ENCODE measurements around the gene OAT. TPM values are rescaled to one million over a fixed set of nuclear protein-coding genes. Genes with fewer than 3 reads are reported as not detected.

OAT gene
- total RNA-seq, 1 experiment from 2014 or later, result 25.2 TPM

GRCh38 chr10:124351481-124352220 is 67.1 kb downstream of the OAT start:
- TF ChIP-seq EZH2 (IDR thresholded peaks at IDR 0.05; ENCODE audit: borderline replicate concordance, low read depth, low read length, poor library complexity, severe bottlenecking) (no peak), CTCF (conservative IDR thresholded peaks at IDR 0.05; ENCODE audit: low read depth, low read length) (no peak)
- POLR2A ChIA-PET (ENCODE audit: low non-redundant PET), result no interaction called here
- no peak for DNase-seq (ENCODE audit: low spot score)

GRCh38 chr10:124350806-124351205 is 67.9 kb downstream of the OAT start:
- H3K27me3 ChIP-seq (replicated peaks; ENCODE audit: insufficient read depth, low read depth, low read length, poor library complexity), result no peaks in the 10 kb centered on the region
- intact Hi-C loops (cut with micrococcal nuclease; ENCODE audit: unreplicated experiment), result no loop called here
- no peak for DNase-seq (ENCODE audit: low spot score)
- no peaks in the 10 kb centered on the region for H3K9me3 ChIP-seq (ENCODE audit: low read depth, low read length, poor library complexity, severe bottlenecking)
- TF ChIP-seq EZH2 (IDR thresholded peaks at IDR 0.05; ENCODE audit: borderline replicate concordance, low read depth, low read length, poor library complexity, severe bottlenecking), result no peak
- TF ChIP-seq CTCF (conservative IDR thresholded peaks at IDR 0.05; ENCODE audit: low read depth, low read length), result no peak
- POLR2A ChIA-PET (ENCODE audit: low non-redundant PET), result no interaction called here
- H3K4me3 ChIP-seq (ENCODE audit: low read depth, low read length, poor library complexity, severe bottlenecking), result no peak overlapping the region
- peaks cover 18% of the 10 kb centered on the region for H3K4me1 ChIP-seq (ENCODE audit: insufficient read depth, low read length, poor library complexity, severe bottlenecking)
- BruUV-seq (replicated peaks), result no TSS peak
- H3K27ac ChIP-seq (ENCODE audit: low read depth, low read length, poor library complexity, severe bottlenecking), result no peak overlapping the region
- H3K36me3 ChIP-seq (ENCODE audit: insufficient read depth, low read length, poor library complexity, severe bottlenecking), result no peaks in the 10 kb centered on the region
- CTCF ChIA-PET, result no interaction called here

More at GRCh38 chr10:124351481-124352220, 67.1 kb downstream of the OAT start:
- Histone ChIP-seq H3K27ac (ENCODE audit: low read depth, low read length, poor library complexity, severe bottlenecking) (no peak overlapping the region), H3K27me3 (replicated peaks; ENCODE audit: insufficient read depth, low read depth, low read length, poor library complexity) (no peaks in the 10 kb centered on the region), H3K4me1 (ENCODE audit: insufficient read depth, low read length, poor library complexity, severe bottlenecking) (peaks cover 18% of the 10 kb centered on the region), H3K36me3 (ENCODE audit: insufficient read depth, low read length, poor library complexity, severe bottlenecking) (no peaks in the 10 kb centered on the region), H3K9me3 (ENCODE audit: low read depth, low read length, poor library complexity, severe bottlenecking) (no peaks in the 10 kb centered on the region), H3K4me3 (ENCODE audit: low read depth, low read length, poor library complexity, severe bottlenecking) (no peak overlapping the region)
- no TSS peak for BruUV-seq (replicated peaks)
- intact Hi-C loops (cut with micrococcal nuclease; ENCODE audit: unreplicated experiment), result no loop called here
- CTCF ChIA-PET, result no interaction called here

GRCh38 chr10:124349996-124350280 is 68.8 kb downstream of the OAT start:
- no TSS peak for BruUV-seq (replicated peaks)
- H3K4me3 ChIP-seq (ENCODE audit: low read depth, low read length, poor library complexity, severe bottlenecking), result no peak overlapping the region
- POLR2A ChIA-PET (ENCODE audit: low non-redundant PET), result no interaction called here
- no peak for DNase-seq (ENCODE audit: low spot score)
- no peaks in the 10 kb centered on the region for H3K36me3 ChIP-seq (ENCODE audit: insufficient read depth, low read length, poor library complexity, severe bottlenecking)
- TF ChIP-seq EZH2 (IDR thresholded peaks at IDR 0.05; ENCODE audit: borderline replicate concordance, low read depth, low read length, poor library complexity, severe bottlenecking), result no peak
- no peak for TF ChIP-seq CTCF (conservative IDR thresholded peaks at IDR 0.05; ENCODE audit: low read depth, low read length)
- no peaks in the 10 kb centered on the region for H3K9me3 ChIP-seq (ENCODE audit: low read depth, low read length, poor library complexity, severe bottlenecking)
- intact Hi-C loops (cut with micrococcal nuclease; ENCODE audit: unreplicated experiment), result no loop called here
- CTCF ChIA-PET, result interaction anchor here (0.6 kb wide), 1 partner anchor 282 kb away, joined by 3 read pairs; no protein-coding TSS in a partner anchor
- H3K4me1 ChIP-seq (ENCODE audit: insufficient read depth, low read length, poor library complexity, severe bottlenecking), result peaks cover 13% of the 10 kb centered on the region
- H3K27me3 ChIP-seq (replicated peaks; ENCODE audit: insufficient read depth, low read depth, low read length, poor library complexity), result no peaks in the 10 kb centered on the region
- H3K27ac ChIP-seq (ENCODE audit: low read depth, low read length, poor library complexity, severe bottlenecking), result no peak overlapping the region
